Ectodermal cell (in vitro differentiated cells): Measurements from ENCODE around the gene S1PR3.

Experiments used
- H3K27ac ChIP-seq: 2 replicates; pipeline ENCODE4 v1.7.0; 2013; ENCODE audit warnings: mild to moderate bottlenecking, low read depth, low read length; ENCODE audit not compliant: insufficient read depth, poor library complexity, severe bottlenecking
- H3K27me3 ChIP-seq: 2 replicates; pipeline ENCODE4 v1.7.0; 2013; ENCODE audit warnings: mild to moderate bottlenecking, low read length; ENCODE audit not compliant: insufficient read depth, control insufficient read depth, poor library complexity, severe bottlenecking
- H3K36me3 ChIP-seq: one replicate; pipeline ENCODE4 v1.7.0; 2013; ENCODE audit warnings: low read length; ENCODE audit not compliant: control insufficient read depth, insufficient read depth
- H3K4me1 ChIP-seq: one replicate; pipeline ENCODE4 v1.7.0; 2013; ENCODE audit warnings: low read length; ENCODE audit not compliant: control insufficient read depth, insufficient read depth
- H3K4me3 ChIP-seq: 2 replicates; pipeline ENCODE4 v1.7.0; 2013; ENCODE audit warnings: low read depth, low read length, control low read depth; ENCODE audit not compliant: insufficient read depth
- H3K9me3 ChIP-seq: 2 replicates; pipeline ENCODE4 v1.7.0; 2013; ENCODE audit warnings: mild to moderate bottlenecking, low read length, moderate library complexity; ENCODE audit not compliant: control insufficient read depth
- WGBS, 2 experiments: methylation state at CpG; one replicate each; pipeline ENCODE4 v1.1.7; 2013; ENCODE audit warnings: missing lambda C conversion rate in 2 of 2; 5-methylcytosine and 5-hydroxymethylcytosine counted together

The S1PR3 gene

GRCh38 chr9:88979791-88980190 lies 11.5 kb upstream of the S1PR3 start:
- Histone ChIP-seq H3K27ac (no peak overlapping the region), H3K9me3 (peaks cover 3% of the 10 kb centered on the region), H3K4me3 (no peak overlapping the region), H3K4me1 (no peaks in the 10 kb centered on the region), H3K36me3 (no peaks in the 10 kb centered on the region), H3K27me3 (no peaks in the 10 kb centered on the region)
- 78 to 95% methylated on average over 1 to 2 of the region's 2 CpGs for WGBS, 2 experiments

- no peaks in the 10 kb centered on the region for H3K27me3 ChIP-seq
- peaks cover 3% of the 10 kb centered on the region for H3K9me3 ChIP-seq
- no peak overlapping the region for H3K27ac ChIP-seq
- no peak overlapping the region for H3K4me3 ChIP-seq
- H3K36me3 ChIP-seq, result no peaks in the 10 kb centered on the region
- H3K4me1 ChIP-seq, result no peaks in the 10 kb centered on the region
- WGBS, 2 experiments, result 95 to 100% methylated on average over 1 of the region's 1 CpG
Observed at GRCh38 chr9:88980740-88981203, 10.5 kb upstream of the S1PR3 start.

GRCh38 chr9:88983865-88984542 lies 7.3 kb upstream of the S1PR3 start:
- no peak overlapping the region for H3K4me3 ChIP-seq
- no peaks in the 10 kb centered on the region for H3K36me3 ChIP-seq
- peaks cover 3% of the 10 kb centered on the region for H3K9me3 ChIP-seq
- no peaks in the 10 kb centered on the region for H3K27me3 ChIP-seq
- WGBS, 2 experiments, result 88 to 100% methylated on average over 2 of the region's 2 CpGs
- H3K4me1 ChIP-seq, result no peaks in the 10 kb centered on the region
- H3K27ac ChIP-seq, result no peak overlapping the region

- Histone ChIP-seq H3K36me3 (no peaks in the 10 kb centered on the region), H3K9me3 (peaks cover 3% of the 10 kb centered on the region), H3K4me1 (peaks cover under 1% of the 10 kb centered on the region), H3K27me3 (no peaks in the 10 kb centered on the region), H3K4me3 (no peak overlapping the region), H3K27ac (no peak overlapping the region)
- WGBS, 2 experiments, result 92 to 93% methylated on average over 4 of the region's 4 CpGs
Observed at GRCh38 chr9:88984543-88984883, 6.8 kb upstream of the S1PR3 start.

GRCh38 chr9:88985616-88986015 lies 5.7 kb upstream of the S1PR3 start:
- no peak overlapping the region for H3K4me3 ChIP-seq
- H3K27ac ChIP-seq, result no peak overlapping the region
- H3K27me3 ChIP-seq, result no peaks in the 10 kb centered on the region
- 82 to 93% methylated on average over 2 of the region's 2 CpGs for WGBS, 2 experiments
- peaks cover 3% of the 10 kb centered on the region for H3K9me3 ChIP-seq
- H3K36me3 ChIP-seq, result no peaks in the 10 kb centered on the region
- peaks cover 5% of the 10 kb centered on the region for H3K4me1 ChIP-seq

- Histone ChIP-seq H3K27ac (no peak overlapping the region), H3K27me3 (no peaks in the 10 kb centered on the region), H3K4me3 (no peak overlapping the region), H3K9me3 (no peaks in the 10 kb centered on the region), H3K36me3 (no peaks in the 10 kb centered on the region), H3K4me1 (peaks cover 6% of the 10 kb centered on the region)
- WGBS, 2 experiments, result 92 to 96% methylated on average over 3 of the region's 3 CpGs
Observed at GRCh38 chr9:88986776-88987175, 4.5 kb upstream of the S1PR3 start.

GRCh38 chr9:88987661-88988060 lies 3.6 kb upstream of the S1PR3 start:
- Histone ChIP-seq H3K27ac (no peak overlapping the region), H3K4me1 (peaks cover 8% of the 10 kb centered on the region), H3K4me3 (no peak overlapping the region), H3K36me3 (no peaks in the 10 kb centered on the region), H3K9me3 (no peaks in the 10 kb centered on the region), H3K27me3 (peaks cover 7% of the 10 kb centered on the region)
- 56 to 57% methylated on average over 4 of the region's 4 CpGs for WGBS, 2 experiments

- Histone ChIP-seq H3K9me3 (no peaks in the 10 kb centered on the region), H3K27me3 (peaks cover 7% of the 10 kb centered on the region), H3K27ac (no peak overlapping the region), H3K36me3 (no peaks in the 10 kb centered on the region), H3K4me3 (no peak overlapping the region), H3K4me1 (peaks cover 8% of the 10 kb centered on the region)
- 76 to 78% methylated on average over 7 of the region's 7 CpGs for WGBS, 2 experiments
Observed at GRCh38 chr9:88988796-88989641, 2.2 kb upstream of the S1PR3 start.

GRCh38 chr9:88990041-88990728 lies 1.1 kb upstream of the S1PR3 start:
- Histone ChIP-seq H3K9me3 (no peaks in the 10 kb centered on the region), H3K27ac (no peak overlapping the region), H3K4me1 (peaks cover 8% of the 10 kb centered on the region), H3K27me3 (peaks cover 7% of the 10 kb centered on the region), H3K36me3 (no peaks in the 10 kb centered on the region), H3K4me3 (peak overlapping the region; percentile 79)
- WGBS, 2 experiments, result 22 to 23% methylated on average over 23 to 24 of the region's 25 CpGs

GRCh38 chr9:88990729-88991065 lies 571 bp upstream of the S1PR3 start:
- no peaks in the 10 kb centered on the region for H3K9me3 ChIP-seq
- no peaks in the 10 kb centered on the region for H3K36me3 ChIP-seq
- H3K4me3 ChIP-seq, result peak overlapping the region; percentile 79
- 1% methylated on average over 21 of the region's 21 CpGs for WGBS, 2 experiments
- peaks cover 8% of the 10 kb centered on the region for H3K4me1 ChIP-seq
- H3K27ac ChIP-seq, result peak overlapping the region; percentile 78
- peaks cover 7% of the 10 kb centered on the region for H3K27me3 ChIP-seq
